Neuronal stem cell (in vitro differentiated cells): ENCODE measurements around the gene NOS1AP.

Experiments used
- DNase-seq: peaks from one replicate; pipeline ENCODE4 v3.0.0-alpha.2; 2013; ENCODE audit warnings: low spot score
- H2AFZ ChIP-seq: one replicate; pipeline ENCODE4 v1.6.1; 2013; ENCODE audit warnings: mild to moderate bottlenecking, low read length, inconsistent platforms
- H2AK5ac ChIP-seq: 2 replicates; pipeline ENCODE4 v1.6.1; 2013; ENCODE audit warnings: low read depth, mild to moderate bottlenecking, inconsistent platforms, low read length, moderate library complexity, mixed read lengths
- H2BK120ac ChIP-seq: 2 replicates; pipeline ENCODE4 v1.6.1; 2013; ENCODE audit warnings: low read depth, mild to moderate bottlenecking, inconsistent platforms, low read length, moderate library complexity, mixed read lengths
- H2BK12ac ChIP-seq: one replicate; pipeline ENCODE4 v1.6.1; 2013; ENCODE audit warnings: low read length, inconsistent platforms
- H2BK15ac ChIP-seq: 2 replicates; pipeline ENCODE4 v1.6.1; 2013; ENCODE audit warnings: mild to moderate bottlenecking, low read length, inconsistent platforms, mixed read lengths
- H2BK5ac ChIP-seq: one replicate; pipeline ENCODE4 v1.6.1; 2013; ENCODE audit warnings: inconsistent platforms, mild to moderate bottlenecking, low read length, moderate library complexity
- H3K14ac ChIP-seq: one replicate; pipeline ENCODE4 v1.6.1; 2013; ENCODE audit warnings: low read length, inconsistent platforms
- H3K18ac ChIP-seq: 2 replicates; pipeline ENCODE4 v1.6.1; 2013; ENCODE audit warnings: low read length, inconsistent platforms
- H3K23ac ChIP-seq: 2 replicates; pipeline ENCODE4 v1.6.1; 2013; ENCODE audit warnings: low read depth, mild to moderate bottlenecking, mixed read lengths, low read length, inconsistent platforms; ENCODE audit not compliant: poor library complexity
- H3K27ac ChIP-seq: replicated peaks from 3 replicates; pipeline ENCODE4 v1.5.1; 2013; ENCODE audit warnings: low read length, inconsistent platforms
- H3K27me3 ChIP-seq, 3 experiments: 2 replicates each; pipeline ENCODE4 v1.6.1; 2013; ENCODE audit warnings: low read length in 3 of 3, mild to moderate bottlenecking in 2 of 3, inconsistent platforms in 1 of 3, low read depth in 1 of 3, mixed read lengths in 1 of 3, moderate library complexity in 1 of 3; ENCODE audit not compliant: control insufficient read depth in 3 of 3, insufficient read depth in 3 of 3
- H3K36me3 ChIP-seq, 2 donors: replicated peaks in 1 of 2; 2 replicates each; pipeline ENCODE4 v1.6.1; 2013; ENCODE audit warnings: low read length in 2 of 2; ENCODE audit not compliant: control insufficient read depth in 2 of 2, insufficient read depth in 2 of 2
- H3K4ac ChIP-seq: 2 replicates; pipeline ENCODE4 v1.6.1; 2013; ENCODE audit warnings: inconsistent platforms, mild to moderate bottlenecking, low read length, moderate library complexity
- H3K4me1 ChIP-seq, 2 donors: 1 replicate in 1 of 2; 2 replicates in 1 of 2; pipeline ENCODE4 v1.6.1; 2013; ENCODE audit warnings: low read length in 2 of 2, low read depth in 1 of 2; ENCODE audit not compliant: control insufficient read depth in 2 of 2, insufficient read depth in 1 of 2
- H3K4me2 ChIP-seq: one replicate; pipeline ENCODE4 v1.6.1; 2013; ENCODE audit warnings: mild to moderate bottlenecking, low read length, inconsistent platforms; ENCODE audit not compliant: insufficient read depth, poor library complexity, severe bottlenecking
- H3K4me3 ChIP-seq, 2 donors: 2 replicates each; pipeline ENCODE4 v1.5.1; 2013; ENCODE audit warnings: low read length in 2 of 2, mild to moderate bottlenecking in 2 of 2, inconsistent platforms in 1 of 2, moderate library complexity in 1 of 2
- H3K79me1 ChIP-seq: one replicate; pipeline ENCODE4 v1.6.1; 2013; ENCODE audit warnings: low read depth, mild to moderate bottlenecking, inconsistent platforms, low read length, moderate library complexity
- H3K9ac ChIP-seq: one replicate; pipeline ENCODE4 v1.6.1; 2013; ENCODE audit warnings: mild to moderate bottlenecking, low read depth, low read length, inconsistent platforms; ENCODE audit not compliant: poor library complexity
- H3K9me3 ChIP-seq, 2 donors: replicated peaks in 1 of 2; 2 replicates each; pipeline versions ENCODE3 to v1.6.1; 2013; ENCODE audit warnings: low read length in 2 of 2, mild to moderate bottlenecking in 2 of 2, inconsistent platforms in 1 of 2, low read depth in 1 of 2, mixed read lengths in 1 of 2, moderate library complexity in 1 of 2; ENCODE audit not compliant: control insufficient read depth in 2 of 2, insufficient read depth in 1 of 2
- H4K8ac ChIP-seq: one replicate; pipeline ENCODE4 v1.6.1; 2013; ENCODE audit warnings: low read depth, mild to moderate bottlenecking, inconsistent platforms, low read length, moderate library complexity
- H4K91ac ChIP-seq: one replicate; pipeline ENCODE4 v1.6.1; 2013; ENCODE audit warnings: low read length, low read depth, mild to moderate bottlenecking, inconsistent platforms; ENCODE audit not compliant: poor library complexity
- WGBS, 2 donors: extraction: QIAGEN DNeasy Blood & Tissue Kit; methylation state at CpG; one replicate each; pipeline ENCODE4 v1.1.7; 2013; ENCODE audit warnings: missing lambda C conversion rate in 2 of 2, mixed read lengths in 1 of 2; ENCODE audit not compliant: insufficient read length in 2 of 2, insufficient replicate concordance in 1 of 2; ENCODE audit errors: extremely low coverage in 2 of 2; 5-methylcytosine and 5-hydroxymethylcytosine counted together

NOS1AP gene

DNA sequence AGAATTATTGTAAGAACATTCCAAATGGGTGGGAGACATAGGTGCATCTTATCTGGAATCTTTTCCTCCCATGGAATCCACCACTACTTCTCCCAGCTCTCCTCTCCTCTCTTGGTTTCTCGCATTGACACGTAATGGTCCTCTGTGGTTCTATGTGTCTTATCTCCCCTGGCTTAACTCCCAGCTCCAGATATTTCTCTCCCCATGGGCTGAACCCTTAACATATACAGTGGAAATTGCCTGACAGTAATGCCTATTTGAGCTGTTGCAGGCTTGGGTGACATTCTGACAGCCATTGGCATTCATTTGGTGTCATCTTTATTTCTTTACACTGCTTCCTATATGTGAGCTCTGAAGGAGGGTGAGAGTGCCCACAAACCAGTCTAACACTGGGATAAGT lies 188.9 kb downstream of the NOS1AP start:
- Histone ChIP-seq H3K27me3 (no peaks in the 10 kb centered on the region), H2BK12ac (no peak overlapping the region), H3K18ac (no peak overlapping the region), H3K9ac (no peak overlapping the region), H2AFZ (no peak overlapping the region), H4K91ac (no peak overlapping the region), H3K4me3 (no peak overlapping the region), H3K14ac (no peak overlapping the region), H4K8ac (no peak overlapping the region), H3K79me1 (no peaks in the 10 kb centered on the region), H2BK15ac (no peak overlapping the region), H3K4me1 (peaks cover 5 to 18% of the 10 kb centered on the region in 2 donors), H2BK5ac (no peak overlapping the region), H2BK120ac (no peak overlapping the region), H3K4ac (no peak overlapping the region), H3K36me3 (no peaks in the 10 kb centered on the region), H2AK5ac (no peak overlapping the region), H3K23ac (no peak overlapping the region), H3K4me2 (no peak overlapping the region), H3K9me3 (peaks cover 5 to 10% of the 10 kb centered on the region in 2 donors), H3K27ac (no peak overlapping the region)
- no CpG with 5 or more reads among the region's 2 CpGs for WGBS, 2 donors
- no peak for DNase-seq

DNA sequence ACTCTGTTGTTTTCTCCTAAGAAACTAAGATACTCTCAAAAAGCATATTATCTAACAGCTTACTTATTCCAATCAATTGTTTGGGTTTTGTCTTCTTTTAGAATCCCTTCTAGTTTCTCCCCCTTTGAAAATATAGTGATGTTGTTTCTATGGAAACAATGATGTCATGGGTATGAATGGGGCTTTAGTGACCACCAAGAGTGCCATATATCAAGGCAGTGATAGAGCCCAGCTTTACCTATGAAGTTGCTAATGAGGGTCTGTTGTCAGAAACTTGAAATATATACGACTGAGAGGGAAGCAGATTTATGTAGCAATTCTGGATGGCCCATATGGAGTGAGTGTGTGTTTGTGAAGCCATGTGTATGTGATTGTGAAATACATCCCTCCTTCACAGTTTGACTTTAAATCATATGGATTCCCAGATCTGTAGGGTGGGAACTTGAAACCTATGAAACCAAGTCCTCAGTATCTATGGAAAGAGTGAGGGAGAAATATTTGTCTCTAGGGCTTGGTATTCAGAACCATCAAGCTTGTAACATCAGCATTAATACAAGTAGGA lies 190.5 kb downstream of the NOS1AP start:
- H2BK15ac ChIP-seq: no peak overlapping the region
- H3K27ac ChIP-seq: no peak overlapping the region
- H2BK120ac ChIP-seq: no peak overlapping the region
- no peaks in the 10 kb centered on the region for H3K36me3 ChIP-seq
- H2BK5ac ChIP-seq: no peak overlapping the region
- no peak overlapping the region for H2AFZ ChIP-seq
- H3K79me1 ChIP-seq: no peaks in the 10 kb centered on the region
- H3K9me3 ChIP-seq: peaks cover 5 to 10% of the 10 kb centered on the region in 2 donors
- H3K4me1 ChIP-seq: peaks cover 2 to 10% of the 10 kb centered on the region in 2 donors
- no peak overlapping the region for H4K91ac ChIP-seq
- no peak for DNase-seq
- H3K27me3 ChIP-seq: no peaks in the 10 kb centered on the region
- H3K4me3 ChIP-seq: no peak overlapping the region
- H3K23ac ChIP-seq: no peak overlapping the region
- no peak overlapping the region for H2BK12ac ChIP-seq
- H3K14ac ChIP-seq: no peak overlapping the region
- WGBS, 2 donors: no CpG with 5 or more reads among the region's 1 CpG
- H3K18ac ChIP-seq: no peak overlapping the region
- no peak overlapping the region for H3K4me2 ChIP-seq
- no peak overlapping the region for H3K4ac ChIP-seq
- H3K9ac ChIP-seq: no peak overlapping the region
- H2AK5ac ChIP-seq: no peak overlapping the region
- H4K8ac ChIP-seq: no peak overlapping the region

DNA sequence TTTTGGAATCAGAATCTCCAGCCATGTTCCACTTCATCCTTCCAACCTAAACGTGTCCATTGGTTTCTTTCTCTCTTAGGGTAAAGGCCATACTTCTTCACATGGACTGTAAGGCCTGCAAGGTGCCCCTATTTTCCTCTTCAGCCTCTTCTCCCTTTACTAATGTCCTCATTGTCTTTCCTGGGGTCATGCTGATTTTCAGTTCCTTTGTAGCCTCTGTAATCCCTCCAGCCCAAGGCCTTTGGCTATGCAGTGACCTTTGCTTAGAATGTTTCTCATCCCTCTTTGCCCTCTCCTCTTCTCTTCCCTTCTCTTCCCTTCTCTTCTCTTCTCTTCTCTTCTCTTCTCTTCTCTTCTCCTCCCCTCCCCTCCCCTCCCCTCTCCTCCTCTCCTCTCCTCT lies 194.6 kb downstream of the NOS1AP start:
- H2BK15ac ChIP-seq: no peak overlapping the region
- no peak overlapping the region for H4K91ac ChIP-seq
- no CpG with 5 or more reads among the region's 1 CpG for WGBS, 2 donors
- no peak overlapping the region for H3K4me2 ChIP-seq
- no peak overlapping the region for H3K18ac ChIP-seq
- H3K27me3 ChIP-seq: no peaks in the 10 kb centered on the region
- no peak overlapping the region for H2BK120ac ChIP-seq
- no peak for DNase-seq
- no peak overlapping the region for H3K9ac ChIP-seq
- H2BK12ac ChIP-seq: no peak overlapping the region
- H3K79me1 ChIP-seq: no peaks in the 10 kb centered on the region
- peaks cover 0 to 7% of the 10 kb centered on the region in 2 donors for H3K9me3 ChIP-seq
- H3K4me1 ChIP-seq: peaks cover 0 to 7% of the 10 kb centered on the region in 2 donors
- H3K23ac ChIP-seq: no peak overlapping the region
- H2AK5ac ChIP-seq: no peak overlapping the region
- no peak overlapping the region for H4K8ac ChIP-seq
- H3K4me3 ChIP-seq: no peak overlapping the region
- H3K14ac ChIP-seq: no peak overlapping the region
- no peak overlapping the region for H3K4ac ChIP-seq
- no peak overlapping the region for H2BK5ac ChIP-seq
- H3K27ac ChIP-seq: no peak overlapping the region
- no peaks in the 10 kb centered on the region for H3K36me3 ChIP-seq
- H2AFZ ChIP-seq: no peak overlapping the region

DNA sequence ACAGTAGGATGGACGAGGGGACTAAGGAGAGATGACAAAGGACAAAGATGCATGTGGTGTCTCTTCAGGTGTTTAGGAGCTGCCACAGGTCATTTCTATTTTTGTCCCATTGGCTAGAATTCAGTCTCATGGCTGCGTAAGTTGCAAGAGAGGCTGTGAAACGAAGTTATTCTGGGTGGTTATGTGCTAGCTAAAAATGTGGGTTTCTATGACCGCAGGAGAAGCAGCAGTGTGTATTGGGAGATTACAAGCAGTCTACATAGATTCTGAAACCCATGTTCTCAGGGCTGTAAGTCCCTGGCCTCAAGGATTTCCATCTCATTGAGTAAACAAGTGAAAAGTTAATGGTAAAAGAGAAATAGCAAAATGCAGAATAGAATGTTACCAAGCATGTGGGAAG lies 196.5 kb downstream of the NOS1AP start:
- H3K36me3 ChIP-seq: no peaks in the 10 kb centered on the region
- H3K9ac ChIP-seq: no peak overlapping the region
- no peaks in the 10 kb centered on the region for H3K27me3 ChIP-seq
- no peak overlapping the region for H2BK5ac ChIP-seq
- H3K9me3 ChIP-seq: peaks cover 0 to 3% of the 10 kb centered on the region in 2 donors
- no peak overlapping the region for H3K27ac ChIP-seq
- DNase-seq: no peak
- no peak overlapping the region for H3K23ac ChIP-seq
- H4K8ac ChIP-seq: no peak overlapping the region
- no peak overlapping the region for H3K4ac ChIP-seq
- H3K4me3 ChIP-seq: no peak overlapping the region
- H2BK12ac ChIP-seq: no peak overlapping the region
- H3K4me2 ChIP-seq: no peak overlapping the region
- H4K91ac ChIP-seq: no peak overlapping the region
- H3K14ac ChIP-seq: no peak overlapping the region
- H3K18ac ChIP-seq: no peak overlapping the region
- no peak overlapping the region for H2AK5ac ChIP-seq
- H2BK15ac ChIP-seq: no peak overlapping the region
- WGBS, 2 donors: no CpG with 5 or more reads among the region's 4 CpGs
- H2AFZ ChIP-seq: no peak overlapping the region
- no peaks in the 10 kb centered on the region for H3K79me1 ChIP-seq
- H2BK120ac ChIP-seq: no peak overlapping the region
- no peaks in the 10 kb centered on the region for H3K4me1 ChIP-seq
